Rectal smooth muscle tissue (tissue), 1 donor: ENCODE results near the gene GMNN.
"Not testable (repeated sequence)": the region's sequence is repeated elsewhere in the genome, so short reads cannot be mapped to it uniquely, and the experiment has no call there.

ENCODE experiments used
- H3K27ac ChIP-seq: one replicate; pipeline ENCODE4 v1.7.0; 2013; ENCODE audit warnings: low read depth, low read length, inconsistent platforms
- H3K27me3 ChIP-seq: one replicate; pipeline ENCODE4 v1.7.0; 2013; ENCODE audit warnings: low read length; ENCODE audit not compliant: control insufficient read depth, insufficient read depth
- H3K36me3 ChIP-seq: one replicate; pipeline ENCODE4 v1.7.0; 2013; ENCODE audit warnings: low read length; ENCODE audit not compliant: control insufficient read depth, insufficient read depth
- H3K4me1 ChIP-seq: one replicate; pipeline ENCODE4 v1.7.0; 2013; ENCODE audit warnings: low read length; ENCODE audit not compliant: control insufficient read depth, insufficient read depth
- H3K4me3 ChIP-seq: one replicate; pipeline ENCODE4 v1.7.0; 2013; ENCODE audit warnings: low read length
- H3K9ac ChIP-seq: one replicate; pipeline ENCODE4 v1.7.0; 2013; ENCODE audit warnings: low read length

The GMNN gene

GRCh38 chr6:24750878-24751277 lies 23.9 kb upstream of the GMNN start:
- H3K36me3 ChIP-seq, H3K4me3 ChIP-seq, H3K4me1 ChIP-seq, H3K27ac ChIP-seq, H3K27me3 ChIP-seq, H3K9ac ChIP-seq: not testable (repeated sequence)

- H3K9ac ChIP-seq: no peak overlapping the region
- H3K4me1 ChIP-seq: no peaks in the 10 kb centered on the region
- H3K27ac ChIP-seq: no peak overlapping the region
- no peaks in the 10 kb centered on the region for H3K27me3 ChIP-seq
- H3K36me3 ChIP-seq: no peaks in the 10 kb centered on the region
- H3K4me3 ChIP-seq: no peak overlapping the region
These were observed 22.2 kb upstream of the GMNN start for GRCh38 chr6:24752503-24752902.

GRCh38 chr6:24752917-24753492 lies 21.7 kb upstream of the GMNN start:
- no peaks in the 10 kb centered on the region for H3K4me1 ChIP-seq
- H3K27ac ChIP-seq: no peak overlapping the region
- no peaks in the 10 kb centered on the region for H3K27me3 ChIP-seq
- no peak overlapping the region for H3K9ac ChIP-seq
- H3K36me3 ChIP-seq: no peaks in the 10 kb centered on the region
- H3K4me3 ChIP-seq: no peak overlapping the region

GRCh38 chr6:24753545-24753944 lies 21.2 kb upstream of the GMNN start:
- no peaks in the 10 kb centered on the region for H3K27me3 ChIP-seq
- no peaks in the 10 kb centered on the region for H3K36me3 ChIP-seq
- no peak overlapping the region for H3K4me3 ChIP-seq
- no peak overlapping the region for H3K9ac ChIP-seq
- H3K27ac ChIP-seq: no peak overlapping the region
- H3K4me1 ChIP-seq: no peaks in the 10 kb centered on the region

- H3K4me1 ChIP-seq, H3K4me3 ChIP-seq, H3K27me3 ChIP-seq, H3K9ac ChIP-seq, H3K36me3 ChIP-seq, H3K27ac ChIP-seq: not testable (repeated sequence)
These were observed 20.4 kb upstream of the GMNN start for GRCh38 chr6:24754378-24754777.

- Histone ChIP-seq H3K9ac (no peak overlapping the region), H3K4me1 (no peaks in the 10 kb centered on the region), H3K27ac (no peak overlapping the region), H3K36me3 (no peaks in the 10 kb centered on the region), H3K27me3 (no peaks in the 10 kb centered on the region), H3K4me3 (no peak overlapping the region)
These were observed 19.5 kb upstream of the GMNN start for GRCh38 chr6:24755279-24755678.

- no peak overlapping the region for H3K27ac ChIP-seq
- H3K9ac ChIP-seq: no peak overlapping the region
- H3K4me1 ChIP-seq: no peaks in the 10 kb centered on the region
- H3K27me3 ChIP-seq: no peaks in the 10 kb centered on the region
- no peaks in the 10 kb centered on the region for H3K36me3 ChIP-seq
- H3K4me3 ChIP-seq: no peak overlapping the region
These were observed 17.1 kb upstream of the GMNN start for GRCh38 chr6:24757611-24758010.

GRCh38 chr6:24759718-24760117 lies 15.0 kb upstream of the GMNN start:
- H3K36me3 ChIP-seq: no peaks in the 10 kb centered on the region
- H3K9ac ChIP-seq: no peak overlapping the region
- no peaks in the 10 kb centered on the region for H3K4me1 ChIP-seq
- no peak overlapping the region for H3K27ac ChIP-seq
- no peak overlapping the region for H3K4me3 ChIP-seq
- no peaks in the 10 kb centered on the region for H3K27me3 ChIP-seq

- H3K36me3 ChIP-seq: no peaks in the 10 kb centered on the region
These were observed 14.5 kb upstream of the GMNN start for GRCh38 chr6:24760210-24760609.

GRCh38 chr6:24761193-24761835 lies 13.4 kb upstream of the GMNN start:
- no peak overlapping the region for H3K27ac ChIP-seq
- H3K4me1 ChIP-seq: no peaks in the 10 kb centered on the region
- no peaks in the 10 kb centered on the region for H3K36me3 ChIP-seq
- H3K9ac ChIP-seq: no peak overlapping the region
- no peaks in the 10 kb centered on the region for H3K27me3 ChIP-seq
- H3K4me3 ChIP-seq: no peak overlapping the region

More at GRCh38 chr6:24760210-24760609, 14.5 kb upstream of the GMNN start:
- Histone ChIP-seq H3K4me3 (no peak overlapping the region), H3K27ac (no peak overlapping the region), H3K4me1 (no peaks in the 10 kb centered on the region), H3K27me3 (no peaks in the 10 kb centered on the region), H3K9ac (no peak overlapping the region)

- H3K4me1 ChIP-seq: no peaks in the 10 kb centered on the region
- H3K36me3 ChIP-seq: no peaks in the 10 kb centered on the region
- no peaks in the 10 kb centered on the region for H3K27me3 ChIP-seq
- no peak overlapping the region for H3K9ac ChIP-seq
- H3K4me3 ChIP-seq: no peak overlapping the region
- H3K27ac ChIP-seq: no peak overlapping the region
These were observed 12.9 kb upstream of the GMNN start for GRCh38 chr6:24761851-24762250.

GRCh38 chr6:24763578-24763977 lies 11.2 kb upstream of the GMNN start:
- no peak overlapping the region for H3K27ac ChIP-seq

More at GRCh38 chr6:24763578-24763977, 11.2 kb upstream of the GMNN start:
- Histone ChIP-seq H3K36me3 (no peaks in the 10 kb centered on the region), H3K9ac (no peak overlapping the region), H3K4me1 (no peaks in the 10 kb centered on the region), H3K27me3 (no peaks in the 10 kb centered on the region), H3K4me3 (no peak overlapping the region)
